HPDE6-E6E7 (cell line): ENCODE results near the gene FEM1A.
"Not testable (repeated sequence)": the region's sequence is repeated elsewhere in the genome, so short reads cannot be mapped to it uniquely, and the experiment has no call there.

Experiments
- DNase-seq: peaks from one replicate; pipeline ENCODE4 v3.0.0; 2011; ENCODE audit warnings: missing footprints; ENCODE audit errors: extremely low spot score

Gene FEM1A

GRCh38 chr19:4791183-4792018, at the start of gene FEM1A:
FEM1A (plus strand) TSS chr19:4791734; CDS start chr19:4791855, 121 bp downstream.
- peak; percentile 95 for DNase-seq

- no peak for DNase-seq
Measured at GRCh38 chr19:4742723-4743646, 48.5 kb upstream of the FEM1A start.

- DNase-seq, result peak; percentile 56
Measured at GRCh38 chr19:4744451-4745174, 46.9 kb upstream of the FEM1A start.

- DNase-seq, result not testable (repeated sequence)
Measured at GRCh38 chr19:4745175-4745574, 46.4 kb upstream of the FEM1A start.

GRCh38 chr19:4745986-4746385, 45.5 kb upstream of the FEM1A start:
- DNase-seq, result no peak

- no peak for DNase-seq
Measured at GRCh38 chr19:4748185-4748584, 43.3 kb upstream of the FEM1A start.

- DNase-seq, result no peak
Measured at GRCh38 chr19:4748589-4748988, 42.9 kb upstream of the FEM1A start.

GRCh38 chr19:4749870-4750590, 41.5 kb upstream of the FEM1A start:
- no peak for DNase-seq

GRCh38 chr19:4754248-4754647, 37.3 kb upstream of the FEM1A start:
- DNase-seq, result no peak

GRCh38 chr19:4755459-4755858, 36.1 kb upstream of the FEM1A start:
- no peak for DNase-seq

- no peak for DNase-seq
Measured at GRCh38 chr19:4758082-4758481, 33.5 kb upstream of the FEM1A start.

GRCh38 chr19:4758659-4759058, 32.9 kb upstream of the FEM1A start:
- DNase-seq, result no peak

- DNase-seq, result peak; percentile 97
Measured at GRCh38 chr19:4759388-4760284, 31.9 kb upstream of the FEM1A start.

- DNase-seq, result no peak
Measured at GRCh38 chr19:4760285-4760650, 31.3 kb upstream of the FEM1A start.

- DNase-seq, result no peak
Measured at GRCh38 chr19:4763021-4763420, 28.5 kb upstream of the FEM1A start.

- no peak for DNase-seq
Measured at GRCh38 chr19:4764393-4764660, 27.2 kb upstream of the FEM1A start.

- peak; percentile 48 for DNase-seq
Measured at GRCh38 chr19:4768934-4769777, 22.4 kb upstream of the FEM1A start.

- no peak for DNase-seq
Measured at GRCh38 chr19:4772566-4772965, 19.0 kb upstream of the FEM1A start.

- no peak for DNase-seq
Measured at GRCh38 chr19:4773047-4773640, 18.4 kb upstream of the FEM1A start.
